ENCODE data around the gene ABCB11.

DNA sequence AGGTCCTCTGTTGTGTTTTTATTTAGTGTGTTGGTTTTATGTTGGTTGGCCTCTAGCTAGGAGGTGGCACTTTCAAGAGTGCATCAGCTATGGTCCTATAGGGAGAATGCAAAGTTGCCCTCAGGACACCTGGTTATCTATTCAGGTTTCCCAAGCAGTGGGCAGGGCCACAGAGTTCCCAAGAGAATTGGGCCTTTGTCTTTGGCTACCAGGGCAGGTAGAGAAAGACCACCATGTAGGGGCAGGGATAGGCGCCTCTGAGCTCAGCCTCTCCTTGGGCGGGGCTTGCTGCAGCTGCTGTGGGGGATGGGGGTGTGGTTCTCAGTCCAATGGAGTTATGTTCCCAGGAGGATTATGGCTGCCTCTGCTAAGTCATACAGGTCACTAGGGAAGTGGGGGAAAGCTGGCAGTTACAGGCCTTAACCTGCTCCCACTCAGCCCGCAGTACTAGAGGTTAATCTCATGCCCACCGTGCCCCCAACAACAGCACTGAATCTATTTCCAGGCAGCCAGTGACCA, 26.0 kb downstream of the ABCB11 start:
- TF ChIP-seq RAD51 (IDR thresholded peaks at IDR 0.05), result no peak
- no peak for TF ChIP-seq TAF1 (IDR thresholded peaks at IDR 0.05; ENCODE audit: borderline replicate concordance, low read depth, low read length)
- TF ChIP-seq, protein P1, sequence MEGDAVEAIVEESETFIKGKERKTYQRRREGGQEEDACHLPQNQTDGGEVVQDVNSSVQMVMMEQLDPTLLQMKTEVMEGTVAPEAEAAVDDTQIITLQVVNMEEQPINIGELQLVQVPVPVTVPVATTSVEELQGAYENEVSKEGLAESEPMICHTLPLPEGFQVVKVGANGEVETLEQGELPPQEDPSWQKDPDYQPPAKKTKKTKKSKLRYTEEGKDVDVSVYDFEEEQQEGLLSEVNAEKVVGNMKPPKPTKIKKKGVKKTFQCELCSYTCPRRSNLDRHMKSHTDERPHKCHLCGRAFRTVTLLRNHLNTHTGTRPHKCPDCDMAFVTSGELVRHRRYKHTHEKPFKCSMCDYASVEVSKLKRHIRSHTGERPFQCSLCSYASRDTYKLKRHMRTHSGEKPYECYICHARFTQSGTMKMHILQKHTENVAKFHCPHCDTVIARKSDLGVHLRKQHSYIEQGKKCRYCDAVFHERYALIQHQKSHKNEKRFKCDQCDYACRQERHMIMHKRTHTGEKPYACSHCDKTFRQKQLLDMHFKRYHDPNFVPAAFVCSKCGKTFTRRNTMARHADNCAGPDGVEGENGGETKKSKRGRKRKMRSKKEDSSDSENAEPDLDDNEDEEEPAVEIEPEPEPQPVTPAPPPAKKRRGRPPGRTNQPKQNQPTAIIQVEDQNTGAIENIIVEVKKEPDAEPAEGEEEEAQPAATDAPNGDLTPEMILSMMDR (IDR thresholded peaks at IDR 0.05 in 2 of 3, conservative IDR thresholded peaks at IDR 0.05 in 1 of 3; ENCODE audit: control insufficient read depth in 2 of 3, extremely low read depth in 1 of 3, insufficient read depth in 1 of 3, low read depth in 3 of 3, low read length in 3 of 3), result no peak
- no peak for TF ChIP-seq SMAD1 (IDR thresholded peaks at IDR 0.05; ENCODE audit: low read depth, partially characterized antibody)
- TF ChIP-seq HCFC1 (IDR thresholded peaks at IDR 0.05; ENCODE audit: low read length), result no peak
- no peak for TF ChIP-seq POLR2A (IDR thresholded peaks at IDR 0.05; ENCODE audit: low read depth, low read length)
- TF ChIP-seq POLR2AphosphoS5 (IDR thresholded peaks at IDR 0.05; ENCODE audit: low read length), result no peak
- TF ChIP-seq REST (IDR thresholded peaks at IDR 0.05; ENCODE audit: low read depth, low read length), result no peak
- TF ChIP-seq DPF2 (IDR thresholded peaks at IDR 0.05), result no peak
- TF ChIP-seq, protein P2, sequence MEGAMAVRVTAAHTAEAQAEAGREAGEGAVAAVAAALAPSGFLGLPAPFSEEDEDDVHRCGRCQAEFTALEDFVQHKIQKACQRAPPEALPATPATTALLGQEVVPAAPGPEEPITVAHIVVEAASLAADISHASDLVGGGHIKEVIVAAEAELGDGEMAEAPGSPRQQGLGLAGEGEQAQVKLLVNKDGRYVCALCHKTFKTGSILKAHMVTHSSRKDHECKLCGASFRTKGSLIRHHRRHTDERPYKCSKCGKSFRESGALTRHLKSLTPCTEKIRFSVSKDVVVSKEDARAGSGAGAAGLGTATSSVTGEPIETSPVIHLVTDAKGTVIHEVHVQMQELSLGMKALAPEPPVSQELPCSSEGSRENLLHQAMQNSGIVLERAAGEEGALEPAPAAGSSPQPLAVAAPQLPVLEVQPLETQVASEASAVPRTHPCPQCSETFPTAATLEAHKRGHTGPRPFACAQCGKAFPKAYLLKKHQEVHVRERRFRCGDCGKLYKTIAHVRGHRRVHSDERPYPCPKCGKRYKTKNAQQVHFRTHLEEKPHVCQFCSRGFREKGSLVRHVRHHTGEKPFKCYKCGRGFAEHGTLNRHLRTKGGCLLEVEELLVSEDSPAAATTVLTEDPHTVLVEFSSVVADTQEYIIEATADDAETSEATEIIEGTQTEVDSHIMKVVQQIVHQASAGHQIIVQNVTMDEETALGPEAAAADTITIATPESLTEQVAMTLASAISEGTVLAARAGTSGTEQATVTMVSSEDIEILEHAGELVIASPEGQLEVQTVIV (IDR thresholded peaks at IDR 0.05; ENCODE audit: borderline replicate concordance, partially characterized antibody), result no peak
- no peak for TF ChIP-seq TARDBP (IDR thresholded peaks at IDR 0.05; ENCODE audit: borderline replicate concordance)
- TF ChIP-seq ATF7 (IDR thresholded peaks at IDR 0.05; ENCODE audit: low read depth), result no peak
- no peak for TF ChIP-seq RFX5 (IDR thresholded peaks at IDR 0.05; ENCODE audit: low read depth, low read length)

Measured in GM12878 (cell line).